Nephron (organoid): ENCODE measurements around the gene SPRN.

Experiments
- H3K27ac Mint-ChIP-seq, 3 experiments: 2 replicates each; pipeline ENCODE4 v1.8.0; 2020; ENCODE audit warnings: mixed read lengths in 3 of 3, mild to moderate bottlenecking in 2 of 3, moderate library complexity in 1 of 3
- H3K27me3 Mint-ChIP-seq: 2 replicates; pipeline ENCODE4 v1.8.0; 2021; ENCODE audit warnings: low read depth, mild to moderate bottlenecking, moderate library complexity, mixed read lengths
- H3K36me3 Mint-ChIP-seq: 2 replicates; pipeline ENCODE4 v1.8.0; 2020; ENCODE audit warnings: low read depth, mixed read lengths
- H3K4me1 Mint-ChIP-seq: 2 replicates; pipeline ENCODE4 v1.8.0; 2020; ENCODE audit warnings: mixed read lengths
- H3K4me3 Mint-ChIP-seq, 3 experiments: 2 replicates each; pipeline ENCODE4 v1.8.0; 2020; ENCODE audit warnings: mild to moderate bottlenecking in 3 of 3, mixed read lengths in 3 of 3, moderate library complexity in 2 of 3
- H3K9me3 Mint-ChIP-seq: 2 replicates; pipeline ENCODE4 v1.8.0; 2020; ENCODE audit warnings: mixed read lengths
- CTCF ChIP-seq, 3 experiments: fragments of 200-600 bp; sonication (generic); IDR thresholded peaks; one replicate each; pipeline ENCODE4 v1.5.0; 2021; ENCODE audit warnings: antibody characterized with exemption in 3 of 3; ENCODE audit not compliant: unreplicated experiment in 3 of 3

SPRN gene

DNA sequence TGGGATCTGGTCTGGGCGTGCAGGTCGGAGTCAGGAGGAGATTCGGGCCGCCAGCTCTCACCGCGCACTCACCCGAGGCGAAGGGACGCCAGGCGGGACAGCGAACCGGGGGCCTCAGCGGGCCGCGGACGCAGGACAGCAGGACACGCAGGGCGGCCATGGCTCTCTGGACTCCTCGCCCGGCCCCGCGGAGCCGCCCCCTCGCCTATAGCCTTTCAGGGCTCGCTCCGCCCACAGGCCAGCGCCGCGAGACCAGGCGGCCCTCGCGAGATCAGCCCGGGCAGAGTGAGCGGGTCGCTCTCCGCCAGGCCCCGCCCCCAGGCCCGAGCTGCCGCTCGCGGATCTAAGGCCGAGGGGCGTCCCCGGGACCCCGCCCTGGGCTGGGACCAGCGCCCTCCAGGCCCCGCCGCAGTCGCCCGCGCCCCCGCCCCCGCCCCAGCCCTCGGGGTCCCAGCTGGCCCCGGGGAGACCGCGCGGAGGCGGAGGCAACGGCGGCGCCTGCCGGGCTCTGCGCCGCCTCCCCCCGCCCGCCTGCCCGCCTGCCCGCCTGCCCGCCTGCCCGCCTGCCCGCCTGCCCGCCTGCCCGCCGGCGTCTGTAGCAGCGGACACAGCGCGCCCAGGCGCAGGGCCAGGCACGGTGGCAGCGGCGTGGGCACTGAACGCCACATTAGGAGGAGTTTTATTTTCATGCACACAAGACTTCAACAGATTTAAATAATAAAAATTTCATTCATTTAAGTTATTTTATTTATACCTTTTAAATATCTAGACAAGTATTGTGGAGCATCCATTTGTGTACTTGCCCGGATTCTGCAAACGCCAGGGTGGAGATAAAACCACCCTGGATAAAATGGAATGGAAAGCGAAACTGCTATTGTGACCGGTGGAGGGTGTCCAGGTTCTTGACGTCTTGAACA, 51.0 kb downstream of the SPRN start, which contains the start of gene ECHS1:
Gene ECHS1, minus strand, starts transcription at position 181 of the 917 bp plus-strand sequence. Its CDS starts 21 bp downstream, at position 160.
- H3K27ac Mint-ChIP-seq, result peak within 1 kb of the TSS; percentile 72 to 93 (median 81)
- no peaks in the 10 kb centered on the region for H3K9me3 Mint-ChIP-seq
- peaks cover 17% of the 10 kb centered on the region for H3K36me3 Mint-ChIP-seq
- H3K4me1 Mint-ChIP-seq, result peaks cover 38% of the 10 kb centered on the region
- peaks cover 5% of the 10 kb centered on the region for H3K27me3 Mint-ChIP-seq
- no peak for TF ChIP-seq CTCF (IDR thresholded peaks at IDR 0.05; ENCODE audit: unreplicated experiment in 3 of 3)
- H3K4me3 Mint-ChIP-seq, result peak within 1 kb of the TSS; percentile 93 to 98 (median 94)

- H3K27me3 Mint-ChIP-seq, result peaks cover 5% of the 10 kb centered on the region
- H3K4me3 Mint-ChIP-seq, result peak overlapping the region; percentile 82 to 88 (median 85)
- no peak overlapping the region for H3K27ac Mint-ChIP-seq
- H3K36me3 Mint-ChIP-seq, result peaks cover 24% of the 10 kb centered on the region
- no peak for TF ChIP-seq CTCF (IDR thresholded peaks at IDR 0.05; ENCODE audit: unreplicated experiment in 3 of 3)
- H3K4me1 Mint-ChIP-seq, result peaks cover 44% of the 10 kb centered on the region
- H3K9me3 Mint-ChIP-seq, result no peaks in the 10 kb centered on the region
Observed at GRCh38 chr10:133372507-133372906, 51.9 kb downstream of the SPRN start.
